HG02884 (cell line): ENCODE measurements around the gene CYB5RL.
A peak's percentile ranks its signal among the peaks of the same experiment; 100 is the strongest.
"Not testable (repeated sequence)": the region's sequence is repeated elsewhere in the genome, so short reads cannot be mapped to it uniquely, and the experiment has no call there.

Experiments
- ATAC-seq: cut with Tn5 transposase; IDR thresholded peaks from one replicate; pipeline ENCODE4 v1.9.1; 2021; ENCODE audit warnings: mild to moderate bottlenecking, moderate library complexity; ENCODE audit not compliant: unreplicated experiment

The CYB5RL gene, protein sequence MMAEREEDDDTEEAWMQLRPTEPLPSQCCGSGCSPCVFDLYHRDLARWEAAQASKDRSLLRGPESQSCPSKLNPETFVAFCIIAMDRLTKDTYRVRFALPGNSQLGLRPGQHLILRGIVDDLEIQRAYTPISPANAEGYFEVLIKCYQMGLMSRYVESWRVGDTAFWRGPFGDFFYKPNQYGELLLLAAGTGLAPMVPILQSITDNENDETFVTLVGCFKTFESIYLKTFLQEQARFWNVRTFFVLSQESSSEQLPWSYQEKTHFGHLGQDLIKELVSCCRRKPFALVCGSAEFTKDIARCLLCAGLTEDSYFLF

DNA sequence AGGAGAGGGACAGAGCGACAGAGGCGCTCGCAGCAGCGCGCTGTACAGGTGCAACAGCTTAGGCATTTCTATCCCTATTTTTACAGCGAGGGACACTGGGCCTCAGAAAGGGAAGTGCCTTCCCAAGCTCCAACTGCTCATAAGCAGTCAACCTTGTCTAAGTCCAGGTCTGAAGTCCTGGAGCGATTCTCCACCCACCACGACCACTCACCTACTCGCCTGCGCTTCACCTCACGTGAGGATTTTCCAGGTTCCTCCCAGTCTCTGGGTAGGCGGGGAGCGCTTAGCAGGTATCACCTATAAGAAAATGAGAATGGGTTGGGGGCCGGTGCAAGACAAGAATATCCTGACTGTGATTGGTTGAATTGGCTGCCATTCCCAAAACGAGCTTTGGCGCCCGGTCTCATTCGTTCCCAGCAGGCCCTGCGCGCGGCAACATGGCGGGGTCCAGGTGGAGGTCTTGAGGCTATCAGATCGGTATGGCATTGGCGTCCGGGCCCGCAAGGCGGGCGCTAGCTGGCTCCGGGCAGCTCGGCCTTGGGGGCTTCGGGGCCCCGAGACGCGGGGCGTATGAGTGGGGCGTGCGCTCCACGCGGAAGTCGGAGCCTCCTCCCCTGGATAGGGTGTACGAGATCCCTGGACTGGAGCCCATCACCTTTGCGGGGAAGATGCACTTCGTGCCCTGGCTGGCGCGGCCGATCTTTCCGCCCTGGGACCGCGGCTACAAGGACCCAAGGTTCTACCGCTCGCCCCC is at the start of gene CYB5RL, which contains the start of gene MRPL37:
Gene CYB5RL (minus strand): TSS at position 266 of the 754 bp plus-strand sequence. CDS start 4,414 bp downstream, outside the sequence.
Gene MRPL37 (plus strand): TSS at position 403 of the 754 bp plus-strand sequence. CDS start 77 bp downstream, at position 480.
- ATAC-seq = peak; percentile 97

DNA sequence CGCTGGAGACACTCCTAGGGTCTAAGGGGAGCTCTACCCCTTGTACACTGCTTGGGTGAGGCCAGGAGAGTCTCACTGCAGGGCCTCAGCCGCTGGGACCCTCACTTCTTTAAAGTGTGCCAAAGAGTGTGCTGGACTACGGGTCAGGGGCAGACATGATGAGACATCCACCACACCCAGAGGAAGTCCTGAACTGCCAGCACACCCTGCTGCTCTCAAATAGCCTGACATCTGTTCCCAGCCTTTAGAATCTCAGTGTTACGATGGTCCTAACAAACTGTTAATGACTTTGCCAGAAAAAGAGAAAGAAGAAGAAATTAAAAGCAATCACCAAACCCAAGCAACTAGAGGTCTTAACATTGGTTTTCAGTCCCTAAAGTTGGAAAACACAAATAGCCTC is 49.1 kb upstream of the CYB5RL start:
- ATAC-seq = no peak

DNA sequence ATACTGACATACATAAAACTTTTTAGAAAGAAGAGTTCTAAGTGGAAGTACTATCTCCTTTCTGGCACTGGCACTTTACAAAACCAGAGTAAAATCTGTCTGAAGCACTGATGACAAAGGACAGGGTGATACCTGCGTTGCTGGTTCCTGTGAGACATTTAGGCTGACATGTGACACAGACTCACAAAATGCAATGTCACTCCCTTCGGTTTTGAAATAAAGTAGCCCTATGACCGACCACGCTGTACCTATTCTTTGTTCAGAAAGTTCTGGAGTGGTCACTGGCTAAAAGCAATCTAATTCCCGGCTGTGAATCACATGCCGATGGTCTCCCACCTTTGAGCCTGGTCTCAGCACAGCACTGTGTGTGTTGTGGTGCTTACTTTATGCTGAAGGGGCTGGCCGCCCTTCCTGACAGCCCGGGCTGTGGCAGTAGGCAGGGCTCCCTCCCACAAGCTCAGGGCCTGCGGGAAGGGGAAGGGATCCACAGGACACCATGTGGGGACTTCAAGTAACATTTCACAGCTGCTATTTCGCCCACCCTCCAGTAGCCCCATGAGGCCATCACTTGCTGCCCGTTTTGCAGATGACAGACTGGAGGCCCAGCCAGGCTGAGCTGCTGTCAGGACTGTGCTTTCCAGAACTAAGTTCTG is 48.2 kb upstream of the CYB5RL start:
- no peak for ATAC-seq

DNA sequence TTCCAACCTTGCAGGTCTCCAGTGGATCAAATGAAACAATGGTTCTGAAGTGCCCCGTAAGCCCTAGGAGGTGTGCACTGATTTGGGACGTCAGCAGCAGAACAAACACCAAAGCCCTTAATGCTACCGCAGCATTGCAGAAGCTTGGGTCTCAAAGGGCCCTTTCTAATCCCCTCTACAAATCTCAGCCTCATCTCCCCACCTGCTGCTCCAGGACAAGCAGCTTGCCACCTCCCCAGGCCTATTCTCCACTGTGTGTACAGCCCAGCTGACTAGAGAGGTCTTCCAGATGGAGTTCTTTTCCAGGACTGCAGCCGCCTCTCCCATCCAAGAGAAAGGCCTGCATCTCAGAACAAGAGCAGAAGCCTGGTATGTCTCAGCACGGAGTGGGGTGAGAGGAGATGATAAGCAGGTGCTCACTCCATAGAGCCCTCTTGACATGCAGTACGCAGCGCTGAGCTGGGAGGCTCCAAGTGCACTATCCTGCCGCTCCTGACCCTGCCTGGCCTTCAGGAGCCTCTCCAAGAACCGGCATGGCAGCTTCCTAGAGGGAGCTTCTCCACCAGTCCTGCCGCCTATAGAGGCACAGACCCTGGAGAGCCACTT is 46.4 kb upstream of the CYB5RL start:
- ATAC-seq = no peak

DNA sequence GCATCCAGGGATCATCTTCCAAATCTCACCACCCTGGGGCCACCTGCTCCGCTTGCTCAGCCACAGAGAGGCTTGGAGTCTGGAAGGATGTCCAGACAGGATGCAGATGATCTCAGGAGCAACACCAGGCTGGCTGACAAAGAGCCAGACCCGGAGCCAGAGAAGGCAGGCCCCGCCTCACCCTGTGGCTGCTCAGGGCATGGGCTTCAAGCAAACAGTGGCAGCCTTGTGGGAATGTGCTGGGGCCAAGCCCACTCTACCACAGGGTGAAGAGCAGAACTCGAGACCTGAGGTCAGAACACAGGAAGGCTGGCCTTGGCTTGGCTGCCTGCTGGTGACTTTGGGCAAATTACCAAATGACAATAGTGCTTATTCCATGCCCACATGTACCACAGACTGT is 45.7 kb upstream of the CYB5RL start:
- no peak for ATAC-seq

DNA sequence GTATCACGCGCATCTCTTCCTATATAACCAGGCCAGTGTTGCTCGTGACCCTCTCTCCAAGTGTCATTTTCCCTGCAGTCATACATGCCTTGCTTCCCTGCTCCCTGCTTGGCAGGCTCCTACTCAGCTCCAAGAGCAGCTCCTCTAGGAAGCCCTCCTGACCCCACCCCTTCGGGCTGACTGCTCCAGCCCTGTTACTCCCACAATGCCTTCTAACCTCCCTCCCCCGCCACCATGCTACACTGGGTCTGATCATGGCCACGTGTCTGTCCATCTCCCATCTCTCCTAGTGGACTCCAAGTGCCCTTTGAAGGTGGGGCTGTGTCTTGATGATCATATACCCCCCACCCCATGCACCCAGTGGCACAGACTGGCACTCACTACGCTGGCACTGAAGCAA is 44.8 kb upstream of the CYB5RL start:
- ATAC-seq = no peak

DNA sequence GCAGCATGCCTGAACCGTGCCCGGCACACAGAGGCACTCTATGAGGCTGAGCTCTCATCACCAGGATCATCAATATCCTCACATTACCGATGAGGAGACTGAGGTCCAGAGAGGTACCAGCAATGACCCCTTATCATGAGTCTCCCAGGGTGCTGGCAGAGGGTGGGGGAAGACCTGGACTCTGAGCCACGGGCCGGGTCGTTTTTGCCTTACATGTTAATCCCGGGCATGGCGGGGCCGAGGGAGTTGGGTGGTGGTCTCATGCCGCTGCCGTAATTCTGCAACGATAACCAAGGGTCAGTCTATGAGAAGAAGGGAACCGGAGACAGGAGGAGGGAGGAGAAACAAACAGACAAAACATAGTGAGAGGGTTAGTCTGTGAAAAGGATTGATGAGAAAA is 43.2 kb upstream of the CYB5RL start:
- ATAC-seq = no peak

DNA sequence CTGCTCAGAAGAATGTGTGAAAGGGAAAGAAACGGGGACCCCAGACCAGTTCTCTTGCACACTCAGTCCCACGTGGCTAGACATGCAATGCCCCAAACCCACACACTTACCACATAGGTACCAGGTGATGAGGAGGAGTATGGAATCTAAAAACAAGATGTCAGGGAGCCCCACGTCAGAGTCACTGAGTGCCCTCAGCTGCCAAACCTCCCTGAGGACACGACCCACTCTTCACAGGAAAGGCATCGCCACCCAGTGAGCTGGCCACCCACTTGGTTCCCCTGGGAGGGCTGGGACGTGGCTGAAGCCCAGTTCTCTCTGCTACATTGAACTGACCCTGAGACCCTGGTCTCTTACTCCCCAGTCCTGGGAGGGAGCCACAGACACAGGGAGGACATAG is 41.5 kb upstream of the CYB5RL start:
- ATAC-seq = no peak

DNA sequence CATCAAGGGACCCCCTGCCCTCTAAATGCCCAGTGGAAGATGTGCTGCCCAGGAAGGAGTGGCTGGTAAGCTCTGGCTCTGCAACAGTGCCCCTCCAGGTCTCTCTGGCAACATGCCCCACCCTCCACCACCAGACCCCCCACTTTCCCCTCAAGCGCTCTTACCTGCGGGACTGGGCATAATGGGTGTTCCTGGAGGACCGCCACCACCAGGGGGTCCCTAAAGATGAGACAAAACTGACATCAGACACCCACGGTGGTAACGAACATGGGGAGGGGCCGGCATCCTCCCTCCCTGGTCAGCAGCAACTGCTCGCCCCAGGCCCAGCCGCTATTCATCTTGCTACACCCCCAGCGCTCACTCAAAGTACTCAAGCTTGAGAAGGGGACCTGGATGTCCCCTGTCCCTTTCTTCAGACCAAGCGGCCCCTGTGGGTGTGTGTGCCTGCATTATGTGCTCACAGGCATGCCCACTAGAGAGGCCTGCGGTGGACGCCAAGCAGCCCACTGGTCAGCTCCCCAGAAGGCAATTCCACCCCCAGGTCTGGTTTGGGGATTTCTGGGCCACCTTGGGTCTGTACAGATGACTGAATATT is 41.0 kb upstream of the CYB5RL start:
- ATAC-seq = no peak

DNA sequence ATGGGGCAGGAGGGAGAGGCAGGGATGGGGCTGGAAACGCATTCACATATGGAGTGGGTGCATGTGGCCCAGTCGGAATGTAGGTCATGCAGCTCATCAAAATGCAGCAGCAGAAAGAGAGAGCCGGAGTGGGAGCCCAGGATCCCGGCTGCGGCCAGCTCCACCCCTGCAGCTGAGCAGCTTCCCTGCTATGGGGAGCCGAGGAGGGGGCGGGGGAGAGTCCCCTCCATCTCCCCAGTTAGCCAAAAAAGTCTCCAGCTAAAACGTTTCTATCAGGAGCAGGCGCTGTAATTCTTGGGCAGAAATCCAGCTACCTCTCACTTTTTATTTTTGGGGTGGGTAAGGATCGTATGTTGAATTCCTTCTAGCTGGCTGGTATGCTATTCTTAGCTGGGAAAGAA is 39.8 kb upstream of the CYB5RL start:
- ATAC-seq = no peak

DNA sequence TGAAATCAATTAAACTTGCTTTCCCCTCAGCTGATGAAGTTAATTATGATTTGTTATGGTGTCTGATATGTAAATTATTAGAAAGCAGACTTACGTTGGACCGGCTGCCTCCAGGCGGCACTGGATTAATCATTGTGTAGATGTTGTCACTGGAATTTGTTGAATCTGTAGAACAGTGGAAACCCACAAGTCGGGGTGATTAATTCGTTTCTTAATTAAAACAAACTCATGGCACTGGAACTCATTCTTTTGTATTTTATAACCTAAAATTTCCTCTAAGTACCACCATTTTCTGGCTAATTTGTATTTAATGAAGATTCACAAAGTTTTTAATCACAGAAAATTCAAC is 39.2 kb upstream of the CYB5RL start:
- no peak for ATAC-seq

DNA sequence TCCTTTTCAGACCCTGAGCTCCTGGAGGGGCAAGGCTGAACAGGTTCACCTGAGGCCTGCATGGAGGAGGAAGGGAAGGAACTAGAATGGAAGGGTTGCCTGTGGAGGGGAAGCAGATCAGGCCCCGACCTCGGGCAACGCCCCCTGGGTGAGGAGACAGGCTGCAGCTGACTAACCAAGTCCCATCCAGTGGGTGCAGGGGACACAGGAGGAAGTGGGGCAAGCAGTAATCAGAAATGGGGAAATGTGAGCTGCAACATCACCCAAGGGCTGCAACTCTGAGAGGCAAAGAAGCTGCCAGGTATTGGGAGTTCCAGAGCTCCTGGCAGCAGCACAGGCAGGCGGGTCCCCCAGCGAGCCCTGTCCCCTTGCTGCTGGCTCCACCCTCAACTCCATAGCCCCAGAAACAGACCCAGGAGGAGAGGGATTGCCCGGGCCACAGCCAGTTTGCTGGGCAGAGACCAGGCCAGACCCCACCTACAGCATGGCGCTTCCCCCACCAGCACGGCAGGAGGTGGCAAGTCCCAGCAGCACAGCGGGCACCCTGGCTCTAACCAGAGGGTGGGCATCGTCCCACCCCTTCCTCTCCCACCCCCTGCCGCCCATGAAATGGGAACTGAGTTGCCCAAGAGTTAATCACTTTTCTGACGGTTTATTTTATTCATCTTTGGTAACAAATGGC is 38.7 kb upstream of the CYB5RL start:
- no peak for ATAC-seq

DNA sequence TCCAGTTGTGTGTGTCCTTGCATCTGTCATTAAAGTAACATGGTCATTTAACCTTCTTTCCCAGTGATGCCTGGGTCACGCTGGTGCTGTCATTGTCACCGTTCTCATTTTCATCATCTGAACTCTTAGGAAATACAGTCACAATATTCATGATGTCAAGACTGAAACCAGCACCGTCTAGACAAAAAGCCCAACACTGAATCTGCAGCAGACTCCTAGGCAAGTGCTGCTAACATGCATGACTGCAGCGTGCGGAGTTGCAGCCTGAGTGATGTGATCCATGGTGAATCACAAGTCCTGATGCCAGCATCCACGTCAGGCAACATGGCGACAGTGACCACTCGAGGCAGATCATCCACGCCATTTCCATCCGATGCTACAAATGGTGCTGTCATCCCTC is 37.8 kb upstream of the CYB5RL start:
- ATAC-seq = no peak

DNA sequence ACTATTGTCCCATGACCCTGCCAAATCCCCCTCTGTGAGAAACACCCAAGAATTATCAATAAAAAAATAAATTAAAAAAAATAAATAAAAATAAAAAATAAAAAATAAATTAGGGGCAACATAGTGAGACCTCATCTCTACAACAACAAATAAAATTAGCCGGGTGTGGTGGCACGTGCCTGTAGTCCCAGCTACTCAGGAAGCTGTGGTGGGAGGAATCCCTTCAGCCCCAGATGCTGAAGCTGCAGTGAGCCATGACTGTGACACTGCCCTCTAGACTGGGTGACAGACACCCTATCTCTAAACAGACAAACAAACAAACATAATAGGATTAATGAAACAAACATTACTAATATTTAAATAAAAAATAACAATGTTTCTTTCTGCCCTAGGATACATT is 34.5 kb upstream of the CYB5RL start:
- ATAC-seq = no peak

DNA sequence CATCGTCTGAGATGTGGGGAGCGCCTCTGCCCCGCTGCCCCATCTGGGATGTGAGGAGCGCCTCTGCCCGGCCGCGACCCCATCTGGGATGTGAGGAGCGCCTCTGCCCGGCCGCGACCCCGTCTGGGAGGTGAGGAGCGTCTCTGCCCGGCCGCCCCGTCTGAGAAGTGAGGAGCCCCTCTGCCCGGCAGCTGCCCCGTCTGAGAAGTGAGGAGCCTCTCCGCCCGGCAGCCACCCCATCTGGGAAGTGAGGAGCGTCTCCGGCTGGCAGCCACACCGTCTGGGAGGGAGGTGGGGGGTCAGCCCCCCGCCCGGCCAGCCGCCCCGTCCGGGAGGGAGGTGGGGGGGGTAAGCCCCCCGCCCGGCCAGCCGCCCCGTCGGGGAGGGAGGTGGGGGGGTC is 33.4 kb upstream of the CYB5RL start:
- not testable (repeated sequence) for ATAC-seq

DNA sequence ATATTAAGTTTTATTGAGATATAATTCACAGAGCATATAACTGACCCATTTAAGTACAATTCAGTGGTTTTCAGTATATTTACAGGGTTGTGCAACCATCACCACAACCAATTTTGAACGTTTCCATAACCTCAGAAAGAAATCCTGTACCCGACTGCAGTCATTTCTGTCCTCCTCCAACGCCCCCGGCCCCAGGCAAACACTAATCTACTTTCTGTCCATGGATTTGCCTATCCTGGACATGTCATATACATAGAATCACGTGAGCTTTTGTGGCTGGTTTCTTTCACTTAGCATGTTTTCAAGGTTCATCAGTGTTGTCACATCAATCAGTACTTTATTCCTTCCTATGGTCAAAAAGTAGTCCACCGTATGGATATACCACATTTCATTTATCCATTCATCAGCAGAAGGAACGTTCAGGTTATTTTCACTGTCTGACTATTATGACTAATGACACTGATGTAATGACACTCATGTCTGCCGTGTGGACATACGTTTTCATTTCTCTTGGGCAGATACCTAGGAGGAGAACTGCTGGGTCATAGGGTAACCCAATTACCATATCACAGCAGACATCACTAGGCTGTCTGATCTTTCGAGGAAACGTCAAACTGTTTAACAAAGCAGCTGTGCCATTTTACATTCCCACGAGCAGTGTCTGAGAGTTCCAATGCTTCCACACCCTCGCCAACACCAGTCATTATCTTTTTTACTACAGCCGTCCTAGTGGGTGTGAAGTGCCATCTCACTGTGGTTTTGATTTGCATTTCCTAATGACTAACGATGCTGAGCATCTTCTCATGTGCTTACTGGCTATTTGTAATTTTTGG is 30.9 kb upstream of the CYB5RL start:
- ATAC-seq = no peak

DNA sequence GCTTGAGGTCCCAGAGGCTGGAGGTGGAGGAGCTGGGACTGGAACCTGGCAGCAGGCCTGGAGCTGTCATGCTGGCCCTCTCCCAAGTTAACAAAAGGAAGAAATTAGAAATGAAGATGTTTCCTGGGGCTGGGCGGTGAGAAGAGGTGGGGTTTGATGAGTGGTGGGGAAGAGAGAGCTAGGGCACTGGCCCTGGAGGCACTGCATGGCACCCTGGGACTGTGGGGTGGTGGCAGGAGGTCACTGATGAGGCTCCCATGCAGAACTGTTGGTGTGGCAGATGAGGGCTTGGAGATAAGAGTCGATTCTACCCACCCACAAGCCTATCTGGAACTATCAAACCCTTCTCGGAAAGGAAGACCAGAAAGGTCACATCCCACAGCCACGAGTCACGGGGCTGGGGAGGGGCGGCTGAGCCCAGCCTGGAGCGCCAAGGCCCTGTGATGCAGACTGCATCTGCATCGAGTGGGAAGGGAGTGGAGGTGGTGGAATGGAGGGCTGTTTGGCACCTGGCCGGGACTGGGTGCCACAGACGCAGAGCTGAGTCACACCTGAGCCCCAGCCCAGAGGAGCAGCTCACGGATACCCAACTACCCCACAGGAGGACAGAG is 29.6 kb upstream of the CYB5RL start:
- ATAC-seq = no peak

DNA sequence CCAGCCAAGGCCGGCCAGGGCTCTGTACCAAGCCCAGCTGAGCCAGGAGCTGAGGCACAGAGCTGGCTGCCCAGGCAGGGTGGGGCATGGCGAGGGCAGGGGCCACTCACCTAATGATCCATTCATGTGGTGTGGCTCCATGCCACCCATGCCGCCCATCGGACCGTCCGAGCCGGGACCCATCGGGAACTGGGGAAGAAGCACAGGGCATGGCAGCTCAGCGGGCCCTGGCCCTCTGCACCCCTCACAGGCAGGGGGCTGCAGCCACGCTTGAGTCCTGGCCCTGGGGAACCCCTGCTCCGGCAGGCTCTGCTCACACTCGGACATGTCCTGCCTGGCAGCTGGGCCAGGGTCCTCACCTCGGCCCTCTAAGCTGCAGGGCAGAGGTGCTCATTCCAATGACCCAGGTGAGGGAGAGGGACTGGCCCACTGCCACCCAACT is 28.8 kb upstream of the CYB5RL start:
- ATAC-seq = no peak

DNA sequence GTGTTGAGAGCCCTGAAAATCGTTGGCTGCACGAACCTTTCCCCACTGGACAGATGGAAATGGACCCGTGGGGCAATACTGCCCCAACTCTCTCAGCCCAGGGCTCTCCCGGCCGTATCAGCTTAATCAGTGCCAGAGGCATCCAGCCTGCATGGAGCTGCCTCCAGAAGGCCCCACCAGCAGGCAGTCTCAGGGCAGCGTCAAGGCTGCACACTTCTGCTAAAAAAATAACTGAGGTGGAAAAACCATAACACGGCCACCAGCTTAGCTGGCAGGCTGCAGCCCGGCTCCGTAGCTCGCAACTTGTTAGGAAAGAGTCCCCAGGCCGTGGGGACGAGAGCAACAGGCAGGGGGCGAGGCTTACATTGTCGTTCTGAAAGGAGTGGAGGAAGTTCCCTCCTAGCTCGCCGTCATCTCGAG is 28.1 kb upstream of the CYB5RL start:
- ATAC-seq = no peak
